HCT116 (cell line): ENCODE results near the gene EVI5L. TPM values are rescaled to one million over a fixed set of nuclear protein-coding genes. Genes with fewer than 3 reads are reported as not detected.

Experiments
- ATAC-seq: fragments of 200-7000 bp; cut with Tn5 transposase; 2 replicates; pipeline ENCODE4 v1.9.1; 2020; ENCODE audit warnings: mild to moderate bottlenecking, moderate library complexity
- BruUV-seq: library from RNA; stranded (reverse); fragments of 400-500 nt; replicated peaks from 2 replicates; lab custom pipeline; 2021; lab: Mats Ljungman, UMichigan
- CTCF ChIA-PET: fragments of 300-600 bp; sonication (Branson Sonifier 250); formaldehyde crosslinking; loops from one replicate; lab custom pipeline; 2021; ENCODE audit warnings: antibody characterized with exemption; lab: Charles Lee
- POLR2A ChIA-PET: fragments of 300-600, 350-600 bp; sonication (Branson Sonifier 250); formaldehyde crosslinking; loops from one replicate; lab custom pipeline; 2021; ENCODE audit warnings: antibody characterized with exemption; lab: Charles Lee
- RAD21 ChIA-PET, 2 experiments: fragments of 300-600 bp; sonication (Branson Sonifier 250); formaldehyde crosslinking; loops; one replicate each; lab custom pipeline; 2023; ENCODE audit warnings: low total read pairs in 2 of 2; ENCODE audit not compliant: uncharacterized antibody in 2 of 2, unreplicated experiment in 2 of 2, low non-redundant PET in 1 of 2; lab: Charles Lee
- DNase-seq: peaks from one replicate; pipeline ENCODE4 v3.0.0-alpha.2; 2010; ENCODE audit warnings: low read depth, low spot score
- H2AFZ ChIP-seq: fragments of 200-600 bp; shearing (Covaris generic), sonication (generic); 2 replicates; pipeline ENCODE4 v1.6.1; 2017; ENCODE audit warnings: low read depth, mixed run types, mixed read lengths, antibody characterized with exemption, low read length; ENCODE audit not compliant: poor library complexity, severe bottlenecking
- H3K27ac ChIP-seq: 2 replicates; pipeline ENCODE4 v1.5.1; 2012; ENCODE audit warnings: low read depth, low read length
- H3K27me3 ChIP-seq: fragments of 200-600 bp; sonication (generic); 2 replicates; pipeline ENCODE4 v1.6.1; 2016; ENCODE audit warnings: mixed run types, low read length, mixed read lengths; ENCODE audit not compliant: insufficient read depth
- H3K36me3 ChIP-seq, 2 experiments: fragments of 200-500 bp in 1 of 2; fragments of 200-600 bp in 1 of 2; sonication (Bioruptor generic) in 1 of 2; sonication (generic) in 1 of 2; 2 replicates each; pipeline versions ENCODE4 v1.5.1 to v1.6.1; 2014 to 2016; ENCODE audit warnings: low read length in 2 of 2, inconsistent platforms in 1 of 2, mixed read lengths in 1 of 2, mixed run types in 1 of 2; ENCODE audit not compliant: insufficient read depth in 2 of 2, control insufficient read depth in 1 of 2
- H3K4me1 ChIP-seq, 2 experiments: fragments of 200-600 bp in 1 of 2; sonication (generic) in 1 of 2; 2 replicates each; pipeline versions ENCODE4 v1.5.1 to v1.6.1; 2012 to 2017; ENCODE audit warnings: low read length in 2 of 2, inconsistent platforms in 1 of 2, mild to moderate bottlenecking in 1 of 2, mixed read lengths in 1 of 2, mixed run types in 1 of 2, moderate library complexity in 1 of 2; ENCODE audit not compliant: insufficient read depth in 2 of 2, control insufficient read depth in 1 of 2
- H3K4me2 ChIP-seq: fragments of 200-600 bp; sonication (generic); 2 replicates; pipeline ENCODE4 v1.6.1; 2017; ENCODE audit warnings: mixed run types, low read length, mixed read lengths
- H3K4me3 ChIP-seq, 2 experiments: fragments of 200-600 bp in 1 of 2; sonication (generic) in 1 of 2; replicated peaks in 1 of 2; 2 replicates each; pipeline ENCODE4 v1.5.1; 2011 to 2016; ENCODE audit warnings: low read length in 2 of 2, control low read depth in 1 of 2, low read depth in 1 of 2, mild to moderate bottlenecking in 1 of 2, mixed read lengths in 1 of 2, mixed run types in 1 of 2
- H3K79me2 ChIP-seq: fragments of 200-600 bp; sonication (generic); 2 replicates; pipeline ENCODE4 v1.6.1; 2017; ENCODE audit warnings: mild to moderate bottlenecking, mixed run types, low read length, moderate library complexity, mixed read lengths; ENCODE audit not compliant: insufficient read depth
- H3K9ac ChIP-seq: fragments of 200-600 bp; sonication (generic); 2 replicates; pipeline ENCODE4 v1.6.1; 2016; ENCODE audit warnings: low read length, mixed read lengths
- H3K9me2 ChIP-seq: fragments of 200-600 bp; sonication (generic), shearing (Covaris generic); 2 replicates; pipeline ENCODE4 v1.6.1; 2017; ENCODE audit warnings: mixed run types, mild to moderate bottlenecking, moderate library complexity; ENCODE audit not compliant: insufficient read depth
- H3K9me3 ChIP-seq, 2 experiments: fragments of 200-500 bp in 1 of 2; fragments of 200-600 bp in 1 of 2; sonication (Bioruptor generic) in 1 of 2; sonication (generic) in 1 of 2; 2 replicates each; pipeline ENCODE4 v1.6.1; 2014 to 2017; ENCODE audit warnings: low read length in 2 of 2, mixed read lengths in 2 of 2, inconsistent platforms in 1 of 2, low read depth in 1 of 2, mild to moderate bottlenecking in 1 of 2, mixed run types in 1 of 2, moderate library complexity in 1 of 2; ENCODE audit not compliant: control insufficient read depth in 1 of 2, insufficient read depth in 1 of 2
- H4K20me1 ChIP-seq: fragments of 200-600 bp; sonication (generic), shearing (Covaris generic); 2 replicates; pipeline ENCODE4 v1.6.1; 2017; ENCODE audit warnings: mixed run types, mild to moderate bottlenecking, moderate library complexity; ENCODE audit not compliant: insufficient read depth
- CEBPB ChIP-seq: IDR thresholded peaks from 2 replicates; pipeline ENCODE4 v1.6.1; 2012; ENCODE audit warnings: low read depth
- EGR1 ChIP-seq: IDR thresholded peaks from 2 replicates; pipeline ENCODE4 v1.6.1; 2012; ENCODE audit warnings: low read depth
- ELF1 ChIP-seq: IDR thresholded peaks from 2 replicates; pipeline ENCODE4 v1.6.1; 2012; ENCODE audit warnings: low read depth, borderline replicate concordance
- EZH2phosphoT487 ChIP-seq: fragments of 200-600 bp; IDR thresholded peaks from 2 replicates; pipeline ENCODE4 v1.6.1; 2018; ENCODE audit warnings: antibody characterized with exemption, borderline replicate concordance
- FOSL1 ChIP-seq: IDR thresholded peaks from 2 replicates; pipeline ENCODE4 v1.6.1; 2012; ENCODE audit warnings: low read depth
- SP1 ChIP-seq: IDR thresholded peaks from 2 replicates; pipeline ENCODE4 v1.6.1; 2012; ENCODE audit warnings: low read depth
- TCF7L2 ChIP-seq: IDR thresholded peaks from 2 replicates; pipeline ENCODE4 v1.7.0; 2011; ENCODE audit warnings: borderline replicate concordance, inconsistent platforms; ENCODE audit not compliant: insufficient read depth, insufficient read length; ENCODE audit errors: extremely low read depth
- YY1 ChIP-seq: IDR thresholded peaks from 2 replicates; pipeline ENCODE4 v1.6.1; 2011; ENCODE audit warnings: low read length, low read depth, moderate library complexity, mild to moderate bottlenecking; ENCODE audit not compliant: insufficient replicate concordance; ENCODE audit errors: extremely low read depth
- intact Hi-C: fragments of 100-400 bp; cut with micrococcal nuclease; formaldehyde crosslinking; loops from 2 replicates; pipeline ENCODE4 v1.10.0; 2022
- total RNA-seq: library from RNA; stranded (reverse); gene quantifications from one replicate; pipeline ENCODE4 v1.2.1, GENCODE V29; 2021; ENCODE audit not compliant: unreplicated experiment
- TF ChIP-seq, protein P1 (sequence below): IDR thresholded peaks from 2 replicates; pipeline ENCODE4 v1.6.1; 2012; ENCODE audit warnings: low read depth
- TF ChIP-seq, protein P2 (sequence below): IDR thresholded peaks from 2 replicates; pipeline ENCODE4 v1.6.1; 2012
- TF ChIP-seq, protein P3 (sequence below): IDR thresholded peaks from 2 replicates; pipeline ENCODE4 v1.6.1; 2012
- TF ChIP-seq, protein P4 (sequence below): IDR thresholded peaks from 2 replicates; pipeline ENCODE4 v1.6.1; 2011; ENCODE audit warnings: mild to moderate bottlenecking, low read length, moderate library complexity; ENCODE audit not compliant: insufficient replicate concordance; ENCODE audit errors: extremely low read depth

Gene EVI5L
- total RNA-seq, 1 experiment from 2014 or later, result 15.0 TPM

DNA sequence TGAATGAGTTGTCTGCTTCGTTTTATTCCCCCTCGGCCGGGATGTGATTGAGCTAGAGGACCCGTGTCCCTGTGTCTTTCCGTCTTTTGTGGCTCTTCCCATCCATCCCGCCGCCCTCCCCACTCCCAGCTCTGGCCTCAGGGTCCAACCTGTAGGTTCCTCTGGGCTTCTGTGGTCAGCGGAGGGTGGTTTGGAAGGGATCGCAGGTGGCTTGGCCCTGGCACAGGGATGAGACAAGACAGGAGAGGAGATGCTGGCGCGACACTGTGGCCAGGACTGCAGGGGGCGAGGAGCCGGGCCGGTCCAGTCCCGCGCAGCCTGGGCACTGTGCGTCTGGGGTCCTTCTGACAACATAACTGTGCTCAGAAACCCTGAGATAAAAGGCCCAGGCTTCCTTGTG, 2.0 kb downstream of the EVI5L start:
- H3K4me2 ChIP-seq, result peak overlapping the region; percentile 87
- peak overlapping the region; percentile 60 for H3K9ac ChIP-seq

DNA sequence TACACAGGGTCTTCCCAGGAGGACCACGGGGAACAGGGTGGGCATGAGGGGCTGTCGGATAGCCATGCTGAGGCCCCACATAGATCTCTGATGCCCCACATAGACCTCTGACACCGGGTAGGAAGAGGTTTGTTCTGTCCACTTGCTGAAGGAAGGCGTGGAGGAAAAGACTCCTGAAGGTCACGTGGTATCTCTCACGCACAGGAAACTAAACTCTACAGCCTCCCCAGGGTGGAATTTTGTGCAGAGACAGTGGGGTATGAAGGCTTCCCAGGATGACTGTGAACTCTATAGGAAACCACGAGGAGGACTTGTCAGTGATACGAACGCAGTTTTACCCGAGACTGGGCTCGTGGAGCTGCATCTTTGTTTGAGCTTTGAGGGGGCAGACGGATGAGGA, 2.8 kb downstream of the EVI5L start:
- Histone ChIP-seq H3K27me3 (no peaks in the 10 kb centered on the region), H3K9me3 (no peaks in the 10 kb centered on the region), H3K9me2 (no peaks in the 10 kb centered on the region), H3K36me3 (no peaks in the 10 kb centered on the region), H3K9ac (peak overlapping the region; percentile 60), H4K20me1 (no peaks in the 10 kb centered on the region), H3K79me2 (no peaks in the 10 kb centered on the region; the same call in 1 of the 2 replicates), H3K4me1 (peaks cover 56 to 82% of the 10 kb centered on the region in 2 experiments), H3K4me2 (peak overlapping the region; percentile 82), H2AFZ (no peak overlapping the region), H3K27ac (peak overlapping the region; percentile 81), H3K4me3 (no peak overlapping the region)
- DNase-seq (no peak), ATAC-seq (no peak)
- ChIA-PET CTCF (interaction anchor here (2.0 to 2.3 kb wide), 2 partner anchors 34 to 36 kb away, joined by 7 to 21 read pairs; no protein-coding TSS in a partner anchor), POLR2A (no interaction called here), RAD21 (no interaction called here)
- intact Hi-C loops, result no loop called here
- BruUV-seq, result TSS peak; percentile 77
- TF ChIP-seq, protein P1, sequence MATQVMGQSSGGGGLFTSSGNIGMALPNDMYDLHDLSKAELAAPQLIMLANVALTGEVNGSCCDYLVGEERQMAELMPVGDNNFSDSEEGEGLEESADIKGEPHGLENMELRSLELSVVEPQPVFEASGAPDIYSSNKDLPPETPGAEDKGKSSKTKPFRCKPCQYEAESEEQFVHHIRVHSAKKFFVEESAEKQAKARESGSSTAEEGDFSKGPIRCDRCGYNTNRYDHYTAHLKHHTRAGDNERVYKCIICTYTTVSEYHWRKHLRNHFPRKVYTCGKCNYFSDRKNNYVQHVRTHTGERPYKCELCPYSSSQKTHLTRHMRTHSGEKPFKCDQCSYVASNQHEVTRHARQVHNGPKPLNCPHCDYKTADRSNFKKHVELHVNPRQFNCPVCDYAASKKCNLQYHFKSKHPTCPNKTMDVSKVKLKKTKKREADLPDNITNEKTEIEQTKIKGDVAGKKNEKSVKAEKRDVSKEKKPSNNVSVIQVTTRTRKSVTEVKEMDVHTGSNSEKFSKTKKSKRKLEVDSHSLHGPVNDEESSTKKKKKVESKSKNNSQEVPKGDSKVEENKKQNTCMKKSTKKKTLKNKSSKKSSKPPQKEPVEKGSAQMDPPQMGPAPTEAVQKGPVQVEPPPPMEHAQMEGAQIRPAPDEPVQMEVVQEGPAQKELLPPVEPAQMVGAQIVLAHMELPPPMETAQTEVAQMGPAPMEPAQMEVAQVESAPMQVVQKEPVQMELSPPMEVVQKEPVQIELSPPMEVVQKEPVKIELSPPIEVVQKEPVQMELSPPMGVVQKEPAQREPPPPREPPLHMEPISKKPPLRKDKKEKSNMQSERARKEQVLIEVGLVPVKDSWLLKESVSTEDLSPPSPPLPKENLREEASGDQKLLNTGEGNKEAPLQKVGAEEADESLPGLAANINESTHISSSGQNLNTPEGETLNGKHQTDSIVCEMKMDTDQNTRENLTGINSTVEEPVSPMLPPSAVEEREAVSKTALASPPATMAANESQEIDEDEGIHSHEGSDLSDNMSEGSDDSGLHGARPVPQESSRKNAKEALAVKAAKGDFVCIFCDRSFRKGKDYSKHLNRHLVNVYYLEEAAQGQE, result no peak
- no peak for TF ChIP-seq EZH2phosphoT487
- no peak for TF ChIP-seq SP1
- no peak for TF ChIP-seq FOSL1
- TF ChIP-seq YY1, result no peak
- TF ChIP-seq, protein P2, sequence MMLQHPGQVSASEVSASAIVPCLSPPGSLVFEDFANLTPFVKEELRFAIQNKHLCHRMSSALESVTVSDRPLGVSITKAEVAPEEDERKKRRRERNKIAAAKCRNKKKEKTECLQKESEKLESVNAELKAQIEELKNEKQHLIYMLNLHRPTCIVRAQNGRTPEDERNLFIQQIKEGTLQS, result no peak
- TF ChIP-seq EGR1, result no peak
- no peak for TF ChIP-seq CEBPB
- TF ChIP-seq ELF1, result no peak
- TF ChIP-seq, protein P3, sequence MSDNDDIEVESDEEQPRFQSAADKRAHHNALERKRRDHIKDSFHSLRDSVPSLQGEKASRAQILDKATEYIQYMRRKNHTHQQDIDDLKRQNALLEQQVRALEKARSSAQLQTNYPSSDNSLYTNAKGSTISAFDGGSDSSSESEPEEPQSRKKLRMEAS, result no peak
- no peak for TF ChIP-seq TCF7L2

More for the DNA sequence above, 2.0 kb downstream of the EVI5L start:
- ChIA-PET CTCF (interaction anchor here (1.0 to 2.3 kb wide), 9 partner anchors 20 to 730 kb away, joined by 3 to 21 read pairs (median 5); partner anchors contain the start of genes SNAPC2 and TRAPPC5), POLR2A (interaction anchor here (0.6 to 0.7 kb wide), 2 partner anchors 32 to 38 kb away, joined by 3 read pairs; no protein-coding TSS in a partner anchor), RAD21 (no interaction called here)
- H2AFZ ChIP-seq, result no peak overlapping the region
- H3K36me3 ChIP-seq, result no peaks in the 10 kb centered on the region
- DNase-seq, result no peak
- H3K4me1 ChIP-seq, result peaks cover 48 to 75% of the 10 kb centered on the region in 2 experiments
- no peaks in the 10 kb centered on the region for H3K27me3 ChIP-seq
- no peaks in the 10 kb centered on the region for H3K9me3 ChIP-seq
- H3K4me3 ChIP-seq, result no peak overlapping the region
- peak overlapping the region; percentile 40 for H3K27ac ChIP-seq
- intact Hi-C loops, result no loop called here
- no peaks in the 10 kb centered on the region for H3K9me2 ChIP-seq
- no peaks in the 10 kb centered on the region; the same call in 1 of the 2 replicates for H3K79me2 ChIP-seq
- no peaks in the 10 kb centered on the region for H4K20me1 ChIP-seq
- no TSS peak for BruUV-seq
- ATAC-seq, result no peak
- no peak for TF ChIP-seq CEBPB
- TF ChIP-seq, protein P4, sequence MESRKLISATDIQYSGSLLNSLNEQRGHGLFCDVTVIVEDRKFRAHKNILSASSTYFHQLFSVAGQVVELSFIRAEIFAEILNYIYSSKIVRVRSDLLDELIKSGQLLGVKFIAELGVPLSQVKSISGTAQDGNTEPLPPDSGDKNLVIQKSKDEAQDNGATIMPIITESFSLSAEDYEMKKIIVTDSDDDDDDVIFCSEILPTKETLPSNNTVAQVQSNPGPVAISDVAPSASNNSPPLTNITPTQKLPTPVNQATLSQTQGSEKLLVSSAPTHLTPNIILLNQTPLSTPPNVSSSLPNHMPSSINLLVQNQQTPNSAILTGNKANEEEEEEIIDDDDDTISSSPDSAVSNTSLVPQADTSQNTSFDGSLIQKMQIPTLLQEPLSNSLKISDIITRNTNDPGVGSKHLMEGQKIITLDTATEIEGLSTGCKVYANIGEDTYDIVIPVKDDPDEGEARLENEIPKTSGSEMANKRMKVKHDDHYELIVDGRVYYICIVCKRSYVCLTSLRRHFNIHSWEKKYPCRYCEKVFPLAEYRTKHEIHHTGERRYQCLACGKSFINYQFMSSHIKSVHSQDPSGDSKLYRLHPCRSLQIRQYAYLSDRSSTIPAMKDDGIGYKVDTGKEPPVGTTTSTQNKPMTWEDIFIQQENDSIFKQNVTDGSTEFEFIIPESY, result no peak
